Endothelial cell of umbilical vein (primary cell): Measurements from ENCODE around the gene SAA4. TPM values are rescaled to one million over a fixed set of nuclear protein-coding genes. Genes with fewer than 3 reads are reported as not detected.

Experiments
- BruUV-seq: library from RNA; stranded (reverse); fragments of 400-500 nt; replicated peaks from 2 replicates; lab custom pipeline; 2021; lab: Mats Ljungman, UMichigan
- CTCF ChIA-PET: fragments of 300-600, 350-600 bp; sonication (Branson Sonifier 250); formaldehyde crosslinking; loops from one replicate; lab custom pipeline; 2021; ENCODE audit warnings: antibody characterized with exemption, inconsistent platforms; lab: Charles Lee
- POLR2A ChIA-PET: fragments of 300-600, 350-600 bp; sonication (Branson Sonifier 250); formaldehyde crosslinking; loops from one replicate; lab custom pipeline; 2021; ENCODE audit warnings: antibody characterized with exemption, inconsistent platforms; lab: Charles Lee
- DNase-seq: peaks from one replicate; pipeline ENCODE4 v3.0.0-alpha.2; 2011; ENCODE audit warnings: low read depth, low spot score
- FAIRE-seq: peaks from 2 replicates; lab custom pipeline; 2011; peaks lifted over from hg19 to GRCh38; lab: Jason Lieb, UNC
- H2AFZ ChIP-seq: 2 replicates; pipeline ENCODE4 v1.6.0; 2012; ENCODE audit warnings: low read depth, low read length, control low read depth, inconsistent platforms
- H3K27ac ChIP-seq: 2 replicates; pipeline ENCODE4 v1.5.1; 2011; ENCODE audit warnings: low read depth, mild to moderate bottlenecking, control low read depth, low read length, moderate library complexity; ENCODE audit not compliant: insufficient read depth
- H3K27me3 ChIP-seq, 2 experiments: 2 replicates each; pipeline versions ENCODE4 v1.6.0 to v1.6.1; 2011; ENCODE audit warnings: low read length in 2 of 2, mixed read lengths in 1 of 2; ENCODE audit not compliant: control insufficient read depth in 2 of 2, insufficient read depth in 2 of 2
- H3K36me3 ChIP-seq, 2 experiments: 2 replicates in 1 of 2; 3 replicates in 1 of 2; pipeline ENCODE4 v1.5.1; 2011; ENCODE audit warnings: low read length in 2 of 2, mild to moderate bottlenecking in 1 of 2, moderate library complexity in 1 of 2; ENCODE audit not compliant: control insufficient read depth in 2 of 2, insufficient read depth in 2 of 2; ENCODE audit errors: extremely low read depth in 1 of 2
- H3K4me1 ChIP-seq: 3 replicates; pipeline ENCODE4 v1.5.1; 2011; ENCODE audit warnings: mild to moderate bottlenecking, low read length; ENCODE audit not compliant: control insufficient read depth, insufficient read depth; ENCODE audit errors: extremely low read depth
- H3K4me2 ChIP-seq: 2 replicates; pipeline ENCODE4 v1.6.1; 2011; ENCODE audit warnings: low read length, control low read depth, mixed read lengths; ENCODE audit not compliant: insufficient read depth
- H3K4me3 ChIP-seq, 3 experiments: fragments of 200-600 bp in 1 of 3; sonication (generic), shearing (Covaris generic) in 1 of 3; replicated peaks in 1 of 3; 2 replicates each; pipeline ENCODE4 v1.5.1; 2011 to 2016; ENCODE audit warnings: control low read depth in 3 of 3, low read length in 3 of 3, mild to moderate bottlenecking in 2 of 3, inconsistent platforms in 1 of 3, low read depth in 1 of 3, moderate library complexity in 1 of 3; ENCODE audit not compliant: insufficient read depth in 1 of 3
- H3K79me2 ChIP-seq: 2 replicates; pipeline ENCODE4 v1.6.0; 2012; ENCODE audit warnings: low read length, inconsistent platforms; ENCODE audit not compliant: control insufficient read depth, insufficient read depth
- H3K9ac ChIP-seq: replicated peaks from 2 replicates; pipeline ENCODE3; 2011; ENCODE audit warnings: low read length, control low read depth; ENCODE audit not compliant: insufficient read depth; ENCODE audit errors: extremely low read depth
- H3K9me1 ChIP-seq: replicated peaks from 3 replicates; pipeline ENCODE4 v1.6.0; 2011; ENCODE audit warnings: mild to moderate bottlenecking, low read length; ENCODE audit not compliant: control insufficient read depth, insufficient read depth; ENCODE audit errors: extremely low read depth
- H3K9me3 ChIP-seq: replicated peaks from 2 replicates; pipeline ENCODE4 v1.5.1; 2012; ENCODE audit warnings: low read length, inconsistent platforms; ENCODE audit not compliant: control insufficient read depth, insufficient read depth
- H4K20me1 ChIP-seq: replicated peaks from 2 replicates; pipeline ENCODE3; 2011; ENCODE audit warnings: mild to moderate bottlenecking, low read length; ENCODE audit not compliant: control insufficient read depth, insufficient read depth; ENCODE audit errors: extremely low read depth
- CTCF ChIP-seq, 2 donors: IDR thresholded peaks; 1 replicate in 1 of 2; 2 replicates in 1 of 2; pipeline ENCODE4 v1.5.1; 2011; ENCODE audit warnings: low read length in 2 of 2, mild to moderate bottlenecking in 2 of 2, moderate library complexity in 2 of 2, control low read depth in 1 of 2, inconsistent platforms in 1 of 2, low read depth in 1 of 2; ENCODE audit not compliant: insufficient read depth in 1 of 2; ENCODE audit errors: extremely low read depth in 1 of 2
- EZH2 ChIP-seq: IDR thresholded peaks from 2 replicates; pipeline ENCODE4 v1.6.1; 2012; ENCODE audit warnings: borderline replicate concordance, low read depth, mild to moderate bottlenecking, moderate library complexity, low read length, inconsistent platforms; ENCODE audit not compliant: severe bottlenecking
- FOS ChIP-seq: IDR thresholded peaks from 2 replicates; pipeline ENCODE4 v1.6.1; 2011; ENCODE audit warnings: mild to moderate bottlenecking, low read length, moderate library complexity, borderline replicate concordance; ENCODE audit not compliant: insufficient read depth
- GATA2 ChIP-seq: IDR thresholded peaks from 2 replicates; pipeline ENCODE4 v1.7.0; 2011; ENCODE audit warnings: low read depth, mild to moderate bottlenecking, moderate library complexity, mixed read lengths, low read length; ENCODE audit not compliant: insufficient read length, insufficient read depth
- JUN ChIP-seq: IDR thresholded peaks from 2 replicates; pipeline ENCODE4 v1.6.1; 2011; ENCODE audit warnings: borderline replicate concordance, low read depth; ENCODE audit not compliant: insufficient read length, insufficient read depth
- MAX ChIP-seq: IDR thresholded peaks from 2 replicates; pipeline ENCODE4 v1.6.1; 2011; ENCODE audit not compliant: insufficient read depth, insufficient read length
- MYC ChIP-seq: IDR thresholded peaks from one replicate; pipeline ENCODE4 v1.6.1; 2011; ENCODE audit warnings: mild to moderate bottlenecking, low read depth, low read length
- POLR2A ChIP-seq: IDR thresholded peaks from 2 replicates; pipeline ENCODE4 v1.6.1; 2012; ENCODE audit warnings: low read depth, mild to moderate bottlenecking, control low read depth, low read length
- POLR2AphosphoS5 ChIP-seq: IDR thresholded peaks from 2 replicates; pipeline ENCODE4 v1.6.1; 2012; ENCODE audit warnings: low read depth, mild to moderate bottlenecking, control low read depth, low read length, moderate library complexity; ENCODE audit not compliant: insufficient read depth
- dilution Hi-C: fragments of 300-500 bp; cut with MboI; formaldehyde crosslinking; loops from one replicate; pipeline ENCODE4 v1.15.0; 2019; ENCODE audit warnings: low sequenced_read_pairs; ENCODE audit not compliant: extremely low pct_ligation_motif_present
- intact Hi-C: fragments of 100-400 bp; cut with micrococcal nuclease; formaldehyde crosslinking; loops from one replicate; pipeline ENCODE4 v1.10.0; 2022
- polyA plus RNA-seq, 4 experiments: library from polyadenylated mRNA; depleted of rRNA in 3 of 4; stranded (reverse) in 3 of 4; unstranded in 1 of 4; fragments of >200 nt; gene quantifications; 2 replicates each; pipeline versions ENCODE4 v1.2.1 to v1.2.3, GENCODE V29; 2011 to 2012; ENCODE audit warnings: missing spikeins in 1 of 4
- total RNA-seq: library from RNA; stranded (reverse); gene quantifications from 2 replicates; pipeline ENCODE4 v1.2.3, GENCODE V29; 2021

Gene SAA4
- total and polyA plus RNA-seq, 2 donors (not counting 3 experiments of a cell fraction or from before 2014, with no cell fraction given): not detected

- dilution Hi-C loops (no loop called here), intact Hi-C loops (no loop called here)
- H2AFZ ChIP-seq: no peak overlapping the region
- ChIA-PET CTCF (no interaction called here), POLR2A (no interaction called here)
- no TSS peak for BruUV-seq
- TF ChIP-seq POLR2AphosphoS5: no peak
- TF ChIP-seq MAX: no peak
- TF ChIP-seq JUN: no peak
- no peak for TF ChIP-seq FOS
- TF ChIP-seq POLR2A: no peak
- TF ChIP-seq CTCF (IDR thresholded peaks at IDR 0.05; ENCODE audit: extremely low read depth in 1 of 2, insufficient read depth in 1 of 2, low read depth in 1 of 2, low read length in 2 of 2): no peak
- no peak for TF ChIP-seq MYC
- TF ChIP-seq GATA2: no peak
- no peak for TF ChIP-seq EZH2
- no peaks in the 10 kb centered on the region for H3K79me2 ChIP-seq
- no peak for FAIRE-seq
- no peaks in the 10 kb centered on the region for H3K4me1 ChIP-seq
- no peaks in the 10 kb centered on the region for H3K9me1 ChIP-seq
- no peak overlapping the region for H3K4me2 ChIP-seq
- no peaks in the 10 kb centered on the region for H3K36me3 ChIP-seq
- DNase-seq: no peak
- H3K27me3 ChIP-seq: no peaks in the 10 kb centered on the region
- no peak overlapping the region for H3K4me3 ChIP-seq
- no peaks in the 10 kb centered on the region for H3K9me3 ChIP-seq
- no peak overlapping the region for H3K27ac ChIP-seq
- H4K20me1 ChIP-seq: no peaks in the 10 kb centered on the region
- H3K9ac ChIP-seq: no peak overlapping the region
Measured at GRCh38 chr11:18264677-18265555, 28.3 kb upstream of the SAA4 start.
